ENCODE data around the gene DISP2.

DISP2 gene

DNA sequence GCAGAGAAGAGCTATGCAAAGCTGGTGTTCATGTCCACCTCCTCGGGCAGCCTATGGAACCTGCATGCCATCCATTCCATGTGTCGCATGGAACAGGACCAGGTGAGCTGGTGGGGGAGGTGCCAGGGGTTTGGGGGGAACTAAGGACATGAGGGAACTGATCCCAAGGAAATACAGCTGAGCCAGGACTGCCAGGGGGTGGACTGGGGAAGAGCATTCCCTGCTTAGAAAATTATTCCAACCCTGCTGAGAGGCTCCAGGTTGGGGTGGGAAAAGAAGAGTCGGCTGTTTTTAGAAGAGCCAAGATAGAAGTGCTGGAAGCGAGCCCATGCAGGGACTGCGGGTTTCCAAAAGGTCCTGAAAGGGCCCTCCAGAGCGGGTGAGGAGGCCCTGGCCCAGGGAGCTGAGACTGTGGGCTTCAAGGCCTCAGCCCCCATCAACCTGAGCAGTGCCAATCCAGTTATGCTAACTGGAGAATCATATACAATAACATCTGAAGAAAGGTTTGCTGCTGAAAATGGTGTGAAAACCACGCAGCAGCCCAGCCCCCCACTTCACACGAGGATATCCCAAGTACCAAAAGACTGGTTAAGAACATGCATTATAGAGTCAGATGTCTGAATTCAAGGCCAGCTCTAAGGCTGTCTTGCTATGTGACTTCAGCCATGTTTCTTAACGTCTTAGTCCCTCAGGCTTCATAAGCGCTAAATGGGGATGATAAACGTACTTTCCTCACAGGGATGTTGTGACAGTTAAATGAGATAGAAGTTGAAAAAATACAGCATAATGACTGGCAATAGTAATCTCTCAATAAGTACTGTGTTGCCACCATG, 7.8 kb downstream of the DISP2 start:
- DNase-seq = no peak

DNA sequence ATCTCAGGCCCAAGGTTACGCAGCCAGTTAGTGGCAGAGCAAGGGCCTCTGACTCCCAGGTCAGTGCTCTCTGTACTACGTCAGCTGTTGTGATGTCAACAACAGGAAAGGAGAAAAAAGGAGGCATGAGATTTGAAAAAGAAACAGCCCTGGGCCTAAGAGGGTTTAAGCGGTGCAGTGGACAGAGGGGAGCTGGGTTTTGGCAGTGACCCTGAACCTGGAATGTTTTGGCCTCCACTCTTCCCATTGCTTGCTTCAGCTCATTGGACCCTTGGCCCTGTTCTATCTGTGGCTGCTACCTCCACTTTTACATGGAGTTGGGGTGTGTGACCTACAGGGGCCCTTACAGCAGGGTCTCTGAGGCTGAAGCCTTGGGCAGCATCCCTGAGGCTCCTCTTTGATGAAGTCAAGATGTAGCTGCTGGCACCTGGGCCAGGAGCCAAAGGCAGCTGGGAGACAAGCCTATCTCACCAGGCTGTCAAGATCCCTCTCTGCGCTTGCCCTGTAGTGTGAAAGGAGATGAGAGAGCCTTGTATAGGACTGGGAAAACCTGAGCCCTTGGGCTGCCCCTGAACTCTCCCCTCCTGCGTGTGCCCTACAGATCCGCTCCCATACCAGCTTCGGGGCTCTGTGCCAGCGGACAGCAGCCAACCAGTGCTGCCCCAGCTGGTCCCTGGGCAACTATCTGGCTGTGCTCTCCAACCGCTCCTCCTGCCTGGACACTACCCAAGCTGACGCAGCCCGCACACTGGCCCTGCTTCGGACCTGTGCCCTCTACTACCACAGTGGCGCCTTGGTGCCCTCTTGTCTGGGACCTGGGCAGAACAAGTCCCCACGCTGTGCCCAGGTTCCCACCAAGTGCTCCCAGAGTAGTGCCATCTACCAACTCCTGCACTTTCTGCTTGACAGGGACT, 8.7 kb downstream of the DISP2 start:
- DNase-seq = peak; percentile 59

DNA sequence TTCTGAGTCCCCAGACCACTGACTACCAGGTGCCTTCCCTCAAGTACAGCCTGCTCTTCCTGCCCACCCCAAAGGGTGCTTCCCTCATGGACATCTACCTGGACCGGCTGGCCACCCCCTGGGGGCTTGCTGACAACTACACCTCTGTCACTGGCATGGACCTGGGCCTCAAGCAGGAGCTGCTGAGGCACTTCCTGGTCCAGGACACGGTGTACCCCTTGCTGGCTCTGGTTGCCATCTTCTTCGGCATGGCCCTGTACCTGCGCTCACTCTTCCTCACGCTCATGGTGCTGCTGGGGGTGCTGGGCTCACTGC, 9.3 kb downstream of the DISP2 start:
- DNase-seq = no peak

DNA sequence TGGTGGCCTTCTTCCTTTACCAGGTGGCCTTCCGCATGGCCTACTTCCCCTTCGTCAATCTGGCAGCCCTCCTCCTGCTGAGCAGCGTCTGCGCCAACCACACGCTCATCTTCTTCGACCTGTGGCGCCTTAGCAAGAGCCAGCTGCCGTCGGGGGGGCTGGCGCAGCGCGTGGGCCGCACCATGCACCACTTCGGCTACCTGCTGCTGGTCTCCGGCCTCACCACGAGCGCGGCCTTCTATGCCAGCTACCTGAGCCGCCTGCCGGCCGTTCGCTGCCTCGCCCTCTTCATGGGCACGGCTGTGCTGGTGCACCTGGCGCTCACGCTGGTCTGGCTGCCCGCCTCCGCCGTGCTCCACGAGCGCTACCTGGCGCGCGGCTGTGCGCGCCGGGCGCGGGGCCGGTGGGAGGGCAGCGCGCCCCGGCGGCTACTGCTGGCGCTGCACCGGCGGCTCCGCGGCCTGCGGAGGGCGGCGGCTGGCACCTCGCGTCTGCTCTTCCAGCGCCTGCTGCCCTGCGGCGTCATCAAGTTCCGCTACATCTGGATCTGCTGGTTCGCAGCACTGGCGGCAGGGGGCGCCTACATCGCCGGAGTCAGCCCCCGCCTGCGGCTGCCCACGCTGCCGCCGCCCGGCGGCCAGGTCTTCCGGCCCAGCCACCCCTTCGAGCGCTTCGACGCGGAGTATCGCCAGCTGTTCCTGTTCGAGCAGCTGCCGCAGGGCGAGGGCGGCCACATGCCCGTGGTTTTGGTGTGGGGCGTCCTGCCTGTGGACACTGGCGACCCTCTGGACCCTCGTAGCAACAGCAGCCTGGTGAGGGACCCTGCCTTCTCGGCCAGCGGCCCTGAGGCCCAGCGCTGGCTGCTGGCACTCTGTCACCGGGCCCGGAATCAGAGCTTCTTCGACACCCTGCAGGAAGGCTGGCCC, 9.9 kb downstream of the DISP2 start:
- peak; percentile 92 for DNase-seq

DNA sequence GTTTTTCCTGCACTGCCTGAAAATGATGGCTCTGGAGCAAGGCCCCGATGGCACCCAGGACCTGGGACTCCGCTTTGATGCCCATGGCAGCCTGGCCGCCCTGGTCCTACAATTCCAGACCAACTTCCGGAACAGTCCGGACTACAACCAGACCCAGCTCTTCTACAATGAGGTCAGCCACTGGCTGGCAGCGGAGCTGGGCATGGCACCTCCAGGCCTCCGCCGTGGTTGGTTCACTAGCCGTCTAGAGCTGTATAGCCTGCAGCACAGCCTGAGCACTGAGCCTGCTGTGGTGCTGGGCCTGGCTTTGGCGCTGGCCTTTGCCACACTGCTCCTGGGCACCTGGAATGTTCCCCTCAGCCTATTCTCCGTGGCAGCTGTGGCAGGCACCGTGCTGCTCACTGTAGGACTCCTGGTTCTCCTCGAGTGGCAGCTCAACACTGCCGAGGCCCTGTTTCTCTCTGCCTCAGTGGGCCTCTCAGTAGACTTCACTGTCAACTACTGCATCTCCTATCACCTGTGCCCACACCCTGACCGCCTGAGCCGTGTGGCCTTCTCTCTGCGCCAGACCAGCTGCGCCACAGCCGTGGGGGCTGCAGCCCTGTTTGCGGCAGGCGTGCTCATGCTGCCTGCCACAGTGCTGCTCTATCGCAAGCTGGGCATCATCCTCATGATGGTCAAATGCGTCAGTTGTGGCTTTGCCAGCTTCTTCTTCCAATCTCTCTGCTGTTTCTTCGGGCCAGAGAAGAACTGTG, 10.9 kb downstream of the DISP2 start:
- DNase-seq = no peak

DNA sequence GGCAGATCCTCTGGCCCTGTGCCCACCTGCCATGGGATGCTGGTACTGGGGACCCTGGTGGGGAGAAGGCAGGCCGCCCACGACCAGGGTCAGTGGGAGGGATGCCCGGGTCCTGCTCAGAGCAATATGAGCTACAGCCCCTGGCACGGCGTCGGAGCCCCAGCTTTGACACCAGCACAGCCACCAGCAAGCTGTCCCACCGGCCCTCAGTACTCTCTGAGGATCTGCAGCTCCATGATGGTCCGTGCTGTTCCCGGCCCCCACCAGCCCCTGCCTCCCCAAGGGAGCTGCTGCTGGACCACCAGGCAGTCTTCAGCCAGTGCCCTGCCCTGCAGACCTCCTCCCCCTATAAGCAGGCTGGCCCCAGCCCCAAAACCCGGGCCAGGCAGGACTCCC, 11.5 kb downstream of the DISP2 start:
- no peak for DNase-seq

DNA sequence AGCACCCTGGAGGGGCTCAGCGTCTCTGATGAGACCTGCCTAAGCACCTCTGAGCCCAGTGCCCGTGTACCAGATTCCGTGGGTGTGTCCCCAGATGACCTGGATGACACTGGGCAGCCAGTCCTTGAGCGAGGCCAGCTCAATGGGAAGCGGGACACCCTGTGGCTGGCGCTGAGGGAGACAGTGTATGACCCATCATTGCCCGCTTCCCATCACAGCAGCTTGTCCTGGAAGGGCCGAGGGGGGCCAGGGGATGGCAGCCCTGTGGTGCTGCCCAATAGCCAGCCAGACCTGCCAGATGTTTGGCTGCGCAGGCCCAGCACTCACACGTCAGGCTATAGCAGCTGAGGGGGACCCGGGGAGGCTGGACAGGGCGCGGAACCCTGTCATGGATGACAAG, 12.0 kb downstream of the DISP2 start:
- no peak for DNase-seq

DNA sequence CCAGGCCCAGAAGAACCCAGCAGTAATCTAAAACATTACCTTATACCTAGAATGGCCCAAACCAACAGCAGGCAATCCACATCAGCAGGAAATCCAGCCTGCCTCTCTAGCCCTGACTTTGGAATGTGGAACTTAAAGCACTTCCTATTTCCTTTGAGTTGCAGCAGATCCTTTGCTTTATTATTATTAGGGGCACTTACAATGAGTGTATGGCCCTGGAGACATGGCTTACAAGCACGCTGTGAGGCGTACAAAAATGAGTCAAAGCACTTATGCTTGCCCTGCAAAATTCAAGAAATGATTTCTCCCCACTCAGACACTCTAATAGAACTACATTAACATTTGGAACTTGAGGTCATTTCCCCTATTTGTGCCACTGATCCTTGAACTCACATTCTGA, 15.0 kb downstream of the DISP2 start:
- DNase-seq = no peak

DNA sequence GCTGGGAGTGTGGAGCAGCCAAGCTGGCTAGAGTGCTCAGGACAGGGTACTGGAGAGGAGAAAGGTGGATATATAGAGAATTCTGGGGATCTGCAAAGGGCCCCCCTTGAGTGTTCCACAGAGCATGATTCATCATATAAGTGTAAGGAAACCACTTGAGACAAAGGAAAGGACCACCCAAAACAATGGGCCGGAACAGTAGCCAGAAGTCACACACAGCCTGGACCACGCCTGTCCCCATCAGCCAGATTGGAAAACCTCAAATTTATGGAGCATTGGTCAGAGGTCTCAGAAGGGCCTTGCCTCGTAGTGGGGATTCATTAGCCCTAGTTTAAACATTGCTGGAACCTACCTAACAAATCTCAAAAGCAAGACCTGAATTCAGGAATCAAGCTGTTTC, 19.6 kb downstream of the DISP2 start:
- DNase-seq = no peak

DNA sequence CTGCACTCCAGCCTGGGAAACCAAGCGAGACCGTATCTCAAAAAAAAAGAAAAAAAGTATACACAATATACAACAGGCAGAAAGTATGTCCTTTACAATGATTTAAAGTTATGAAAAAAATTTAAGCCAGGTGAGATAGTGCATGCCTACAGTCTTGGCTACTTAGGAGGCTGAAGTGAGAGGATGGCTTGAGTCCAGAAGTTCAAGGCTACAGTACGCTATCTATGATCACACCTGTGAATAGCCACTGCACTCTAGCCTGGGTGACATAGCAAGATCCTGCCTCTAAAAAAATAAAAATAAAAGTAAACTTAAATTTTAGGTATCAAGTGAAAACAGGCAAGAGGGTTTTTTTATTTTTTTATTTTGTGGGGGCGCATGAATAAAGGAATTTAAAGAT, 21.4 kb downstream of the DISP2 start:
- peak; percentile 42 for DNase-seq

DNA sequence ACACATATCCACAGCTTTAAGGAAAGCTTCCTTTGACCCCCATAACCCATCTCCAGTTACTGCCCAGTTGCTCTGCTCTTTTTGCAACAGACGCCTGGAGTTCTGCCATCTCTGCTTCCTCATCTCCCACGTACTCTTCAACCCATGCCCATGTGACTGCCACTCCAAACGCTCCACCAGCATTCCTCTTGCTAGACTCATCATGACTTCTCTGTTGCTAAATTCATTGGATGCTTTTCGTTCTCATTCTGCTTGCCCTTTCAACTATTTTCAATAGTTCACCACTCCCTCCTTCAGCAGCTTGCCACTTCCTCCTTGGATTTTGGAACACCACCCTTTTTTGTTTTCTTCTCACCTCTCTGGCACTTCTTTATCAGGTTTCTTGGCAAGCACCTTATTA, 21.8 kb downstream of the DISP2 start:
- DNase-seq = no peak

DNA sequence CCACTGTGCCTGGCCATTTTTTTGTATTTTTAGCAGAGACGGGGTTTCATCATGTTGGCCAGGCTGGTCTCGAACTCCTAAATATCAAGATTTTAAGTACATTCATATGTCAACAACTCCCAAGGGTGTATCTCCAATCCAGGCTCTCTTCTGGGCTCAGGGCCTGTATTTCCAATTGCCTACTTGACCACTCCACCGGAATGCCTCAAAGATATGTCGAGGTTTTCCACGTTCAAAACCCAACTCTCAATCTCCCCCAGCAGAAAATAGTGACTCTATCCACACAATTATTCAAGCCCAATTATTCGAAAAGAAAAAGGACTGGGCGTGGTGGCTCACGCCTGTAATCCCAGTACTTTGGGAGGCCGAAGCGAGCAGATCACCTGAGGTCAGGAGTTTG, 22.6 kb downstream of the DISP2 start:
- no peak for DNase-seq

DNA sequence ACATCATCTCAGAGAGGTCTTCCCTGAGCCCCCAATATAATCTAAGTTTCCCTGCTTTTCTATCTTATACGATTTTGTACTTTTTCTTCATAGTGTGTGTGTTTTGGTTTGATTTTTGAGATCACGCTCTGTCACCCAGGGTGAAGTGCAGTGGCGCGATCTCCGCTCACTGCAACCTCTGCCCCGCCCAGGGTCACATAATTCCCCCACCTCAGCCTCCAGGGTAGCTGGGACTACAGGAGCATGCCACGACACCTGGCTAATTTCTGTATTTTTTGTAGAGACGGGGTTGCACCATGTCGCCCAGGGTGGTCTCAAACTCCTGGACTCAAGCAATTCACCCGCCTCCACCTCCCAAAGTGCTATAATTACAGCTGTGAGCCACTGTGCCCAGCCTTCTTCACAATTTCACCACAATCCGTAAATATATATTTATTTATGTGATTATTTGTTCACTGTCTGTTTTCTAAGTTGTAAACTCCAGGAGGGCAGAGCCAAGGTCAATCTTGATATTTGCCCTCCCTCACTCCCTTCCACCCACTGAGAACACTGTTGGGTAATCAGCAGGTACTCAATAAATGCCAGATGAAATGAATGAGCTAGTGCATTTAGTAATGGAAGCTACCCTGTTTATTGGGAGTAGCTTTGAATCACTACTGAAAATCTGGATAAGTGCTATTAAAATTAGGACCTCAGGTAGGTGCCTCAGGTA, 24.0 kb downstream of the DISP2 start:
- no peak for DNase-seq

DNA sequence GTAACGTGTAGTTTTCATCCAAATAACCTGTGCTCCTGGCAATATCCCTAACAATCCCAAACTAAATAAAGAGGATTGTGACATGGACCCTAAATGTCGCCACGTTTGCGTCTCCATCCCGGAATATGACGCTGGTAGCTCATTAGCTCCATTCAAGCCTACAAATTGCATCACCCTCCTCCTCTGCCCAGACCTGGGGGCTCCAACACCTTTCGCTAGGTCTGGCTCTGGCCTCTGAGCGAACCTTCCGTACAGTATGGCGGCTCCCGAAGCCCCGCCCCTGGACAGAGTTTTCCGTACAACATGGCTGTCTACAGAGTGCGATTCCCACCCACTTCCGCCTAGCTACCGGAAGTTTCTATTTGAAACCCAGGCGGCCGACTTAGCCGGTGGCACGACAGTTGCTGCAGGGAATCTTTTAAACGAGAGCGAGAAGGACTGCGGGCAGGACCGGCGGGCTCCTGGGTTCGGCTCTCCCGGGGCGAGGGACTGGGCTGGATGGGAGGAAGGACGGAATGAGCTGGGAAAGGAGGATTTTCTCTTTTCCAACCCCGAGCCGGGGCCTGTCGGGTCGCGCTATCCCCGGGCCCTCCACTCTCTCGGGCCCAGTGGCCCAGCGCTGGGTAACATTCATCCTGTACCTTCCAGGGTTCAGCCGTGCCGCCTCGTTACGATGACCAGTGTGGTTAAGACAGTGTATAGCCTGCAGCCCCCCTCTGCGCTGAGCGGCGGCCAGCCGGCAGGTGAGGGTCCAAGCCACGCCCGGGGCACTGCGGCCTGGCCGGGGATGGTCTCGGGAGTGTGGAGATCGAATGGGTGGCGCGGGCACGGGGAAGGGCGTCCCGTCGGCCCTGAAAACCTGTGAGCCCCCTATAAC, 24.8 kb downstream of the DISP2 start, which contains the start of gene KNSTRN:
KNSTRN (plus strand) TSS at position 142 of the 877 bp plus-strand sequence; CDS start at position 257, 115 bp downstream.
- DNase-seq = peak; percentile 96

DNA sequence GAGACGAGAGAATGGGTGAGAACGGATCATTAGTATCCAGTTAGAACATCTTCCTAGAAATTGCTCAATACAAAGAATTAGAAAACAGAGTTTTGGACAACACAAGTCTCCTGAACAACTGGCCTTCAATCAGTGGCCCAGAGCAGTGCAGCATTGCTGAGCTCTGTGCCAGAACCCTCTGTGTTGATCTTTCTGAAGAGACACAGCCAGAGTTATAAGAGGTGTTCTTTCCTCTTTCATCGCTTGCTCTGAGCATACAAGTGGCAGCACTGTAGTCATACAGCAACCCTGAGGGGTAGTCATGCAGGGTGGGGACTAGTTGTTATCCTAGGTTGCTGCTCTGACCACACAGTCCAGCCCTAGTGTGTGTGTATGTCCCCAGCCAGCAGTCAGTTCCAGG, 28.5 kb downstream of the DISP2 start:
- no peak for DNase-seq

DNA sequence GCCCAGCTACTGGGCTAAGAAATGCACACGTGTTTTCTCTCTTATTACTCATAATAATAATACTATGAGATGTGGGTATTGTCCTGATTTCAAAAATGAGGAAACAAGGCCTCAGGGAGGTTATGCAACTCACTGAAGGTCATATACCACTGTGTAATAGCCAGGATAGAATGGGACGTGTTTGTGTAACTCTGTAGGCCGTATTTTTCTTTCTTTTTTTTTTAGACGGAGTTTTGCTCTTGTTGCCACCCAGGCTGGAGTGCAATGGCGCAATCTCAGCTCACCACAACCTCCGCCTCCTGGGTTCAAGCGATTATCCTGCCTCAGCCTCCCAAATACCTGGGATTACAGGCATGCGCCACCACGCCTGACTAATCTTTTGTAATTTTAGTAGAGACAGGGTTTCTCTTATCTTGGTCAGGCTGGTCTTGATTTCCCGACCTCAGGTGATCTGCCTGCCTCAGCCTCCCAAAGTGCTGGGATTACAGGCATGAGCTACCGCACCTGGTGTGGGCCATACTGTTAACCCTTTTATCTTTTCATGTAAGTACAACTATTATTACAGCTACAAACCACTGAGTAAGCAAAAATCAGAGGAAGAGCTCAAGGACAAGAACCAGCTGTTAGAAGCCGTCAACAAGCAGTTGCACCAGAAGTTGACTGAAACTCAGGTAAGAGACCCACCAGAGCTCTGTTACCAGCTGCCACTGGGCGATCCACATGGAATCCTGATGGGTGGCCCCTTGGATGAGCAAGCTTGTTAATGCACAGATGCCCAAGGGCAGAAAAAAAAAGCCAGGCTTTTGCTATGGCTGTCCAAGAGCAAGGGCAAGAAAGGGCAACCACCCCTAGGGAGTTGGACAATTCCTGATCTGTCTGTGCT, 31.2 kb downstream of the DISP2 start:
- DNase-seq = no peak

DNA sequence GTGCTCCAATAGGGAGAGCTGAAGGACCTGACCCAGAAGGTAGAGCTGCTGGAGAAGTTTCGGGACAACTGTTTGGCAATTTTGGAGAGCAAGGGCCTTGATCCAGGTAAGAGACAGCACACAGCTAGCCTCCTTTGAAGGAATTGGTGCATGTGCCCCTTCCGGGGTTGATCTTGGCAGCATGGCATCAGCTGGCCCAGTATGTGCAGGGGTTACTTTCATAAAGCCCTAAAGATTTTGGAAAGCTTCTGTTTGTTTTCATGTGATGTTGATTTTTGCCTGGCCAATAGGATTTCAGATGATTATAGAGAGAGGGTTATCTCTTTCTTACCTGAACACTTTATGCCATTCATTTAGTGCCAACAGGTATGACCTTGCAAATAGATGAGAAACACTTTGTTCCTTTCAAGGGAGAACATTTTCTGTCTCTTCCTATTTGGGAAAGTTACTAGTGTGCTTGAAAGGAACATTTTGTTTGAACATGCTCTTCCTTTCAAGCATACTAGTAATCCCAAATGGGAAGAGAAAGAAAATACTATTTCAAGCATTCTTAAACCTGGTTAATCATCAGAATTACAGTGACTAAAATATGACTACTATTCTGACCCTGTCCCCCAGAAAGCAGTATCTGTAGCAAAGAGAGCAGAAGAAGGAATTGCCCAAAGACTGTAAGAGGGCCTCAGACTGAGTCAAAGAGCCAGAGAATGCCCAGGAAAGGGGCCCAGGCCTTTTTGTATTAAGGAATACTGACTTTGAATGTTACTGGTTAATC, 32.0 kb downstream of the DISP2 start:
- no peak for DNase-seq

Measured in hematopoietic multipotent progenitor cell treated with erythropoietin and hydrocortisone succinate and interleukin-3 and kit ligand, for 8 days (in vitro differentiated cells).